Effector memory CD4-positive, alpha-beta T cell (primary cell): ENCODE data around the gene CAMP.
A peak's percentile ranks its signal among the peaks of the same experiment; 100 is the strongest.
"Not testable (repeated sequence)": the region's sequence is repeated elsewhere in the genome, so short reads cannot be mapped to it uniquely, and the experiment has no call there.

Source experiments
- DNase-seq, 3 donors: peaks; one replicate each; pipeline ENCODE4 v3.0.0-alpha.2; 2020
- H3K27ac ChIP-seq: 2 replicates; pipeline ENCODE4 v1.7.0; 2013; ENCODE audit warnings: mild to moderate bottlenecking, low read length, moderate library complexity; ENCODE audit not compliant: insufficient read depth, poor library complexity, severe bottlenecking
- H3K27me3 ChIP-seq: replicated peaks from 2 replicates; pipeline ENCODE4 v1.7.0; 2013; ENCODE audit warnings: mild to moderate bottlenecking, low read length; ENCODE audit not compliant: insufficient read depth, control insufficient read depth, poor library complexity, severe bottlenecking
- H3K36me3 ChIP-seq: 2 replicates; pipeline ENCODE4 v1.7.0; 2013; ENCODE audit warnings: mild to moderate bottlenecking, low read length, moderate library complexity; ENCODE audit not compliant: control insufficient read depth, insufficient read depth
- H3K4me1 ChIP-seq: 2 replicates; pipeline ENCODE4 v1.7.0; 2013; ENCODE audit warnings: low read length, mild to moderate bottlenecking; ENCODE audit not compliant: control insufficient read depth, insufficient read depth, poor library complexity, severe bottlenecking
- H3K4me3 ChIP-seq: 2 replicates; pipeline ENCODE4 v1.7.0; 2013; ENCODE audit warnings: low read length, low read depth, mild to moderate bottlenecking; ENCODE audit not compliant: insufficient read depth, poor library complexity, severe bottlenecking
- H3K9me3 ChIP-seq: 2 replicates; pipeline ENCODE4 v1.7.0; 2013; ENCODE audit warnings: mild to moderate bottlenecking, low read length, moderate library complexity; ENCODE audit not compliant: control insufficient read depth

Gene CAMP

DNA sequence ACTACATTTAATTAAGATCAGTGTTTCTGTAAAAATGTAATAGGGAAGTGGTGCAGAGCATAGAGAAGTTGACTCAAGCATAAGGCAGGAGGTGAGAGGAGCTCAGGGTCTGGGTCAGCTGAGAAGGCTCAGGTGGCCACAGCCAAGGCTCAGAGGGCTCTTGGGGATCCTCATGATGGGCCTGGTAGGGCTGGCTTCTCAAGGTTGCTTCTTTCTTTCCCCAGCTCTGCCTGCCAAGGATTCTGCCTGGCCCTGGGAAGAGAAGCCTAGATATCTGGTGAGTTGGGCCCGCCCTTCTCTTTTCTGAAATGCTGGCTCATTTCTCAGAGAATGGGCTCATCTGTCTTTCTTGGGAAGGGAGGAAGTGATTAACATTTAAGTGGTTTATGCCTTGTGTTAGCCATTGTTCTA is 24.1 kb downstream of the CAMP start:
- Histone ChIP-seq H3K4me3 (no peak overlapping the region), H3K9me3 (no peaks in the 10 kb centered on the region), H3K27ac (no peak overlapping the region), H3K27me3 (no peaks in the 10 kb centered on the region), H3K36me3 (peaks cover 19% of the 10 kb centered on the region), H3K4me1 (no peaks in the 10 kb centered on the region)
- DNase-seq = no peak

DNA sequence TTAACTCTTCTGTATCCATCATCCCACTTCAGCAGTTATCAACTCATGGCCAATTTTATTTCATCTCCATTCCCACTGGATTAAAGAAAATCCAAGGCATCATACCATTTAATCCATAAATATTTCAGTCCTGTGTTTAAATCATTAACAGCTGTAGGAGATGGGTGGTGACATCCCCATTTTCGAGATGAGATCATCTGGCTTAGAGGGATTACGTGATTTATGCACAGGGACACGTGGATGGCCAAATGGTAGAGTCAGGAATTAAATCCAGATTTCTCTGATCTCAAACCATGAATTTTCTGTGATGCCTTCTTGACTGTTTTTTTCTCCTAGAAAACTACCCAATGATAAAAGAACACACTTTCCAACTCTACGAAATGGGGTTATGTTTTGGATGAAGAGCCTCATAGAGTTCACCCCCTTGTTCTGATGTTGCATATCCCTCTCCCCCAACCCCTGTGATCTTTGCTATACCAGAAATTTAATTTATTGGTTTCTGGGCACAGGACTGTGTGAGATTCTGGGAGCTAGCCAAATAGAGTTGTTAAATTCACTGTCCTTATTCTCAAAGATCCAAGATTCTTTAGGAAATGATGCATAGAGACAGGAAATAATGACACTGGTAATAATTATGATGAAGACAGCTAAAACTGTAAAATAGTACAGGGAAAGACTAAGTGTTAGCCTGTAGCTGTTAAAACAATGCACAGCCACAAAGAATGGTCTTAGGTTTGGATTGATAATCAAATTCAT is 25.0 kb downstream of the CAMP start:
- Histone ChIP-seq H3K36me3 (peaks cover 19% of the 10 kb centered on the region), H3K27ac (no peak overlapping the region), H3K27me3 (no peaks in the 10 kb centered on the region), H3K9me3 (no peaks in the 10 kb centered on the region), H3K4me3 (no peak overlapping the region), H3K4me1 (no peaks in the 10 kb centered on the region)
- no peak for DNase-seq

DNA sequence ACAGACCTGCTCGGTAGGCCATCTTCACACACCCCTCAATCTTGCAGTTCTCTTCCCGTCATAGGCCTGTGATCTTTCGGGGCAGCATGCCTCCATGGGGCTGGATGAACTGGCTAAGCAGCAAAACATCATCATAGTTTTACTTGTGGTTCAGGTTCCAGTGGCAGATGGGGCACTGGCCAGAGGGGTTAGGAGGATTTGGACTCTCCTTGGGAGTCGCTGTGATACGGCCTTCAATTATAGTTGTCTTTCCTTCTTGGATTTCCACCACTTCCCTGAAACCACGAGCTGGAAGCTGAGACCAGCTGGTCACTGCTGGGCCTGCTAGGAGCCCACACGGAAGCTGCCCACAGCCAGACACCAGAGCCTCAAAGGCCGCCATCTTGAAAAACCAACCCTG is 33.3 kb downstream of the CAMP start:
- DNase-seq = no peak
- no peaks in the 10 kb centered on the region for H3K4me1 ChIP-seq
- H3K9me3 ChIP-seq = no peaks in the 10 kb centered on the region
- no peaks in the 10 kb centered on the region for H3K27me3 ChIP-seq
- no peak overlapping the region for H3K27ac ChIP-seq
- peaks cover 12% of the 10 kb centered on the region for H3K36me3 ChIP-seq
- H3K4me3 ChIP-seq = no peak overlapping the region

DNA sequence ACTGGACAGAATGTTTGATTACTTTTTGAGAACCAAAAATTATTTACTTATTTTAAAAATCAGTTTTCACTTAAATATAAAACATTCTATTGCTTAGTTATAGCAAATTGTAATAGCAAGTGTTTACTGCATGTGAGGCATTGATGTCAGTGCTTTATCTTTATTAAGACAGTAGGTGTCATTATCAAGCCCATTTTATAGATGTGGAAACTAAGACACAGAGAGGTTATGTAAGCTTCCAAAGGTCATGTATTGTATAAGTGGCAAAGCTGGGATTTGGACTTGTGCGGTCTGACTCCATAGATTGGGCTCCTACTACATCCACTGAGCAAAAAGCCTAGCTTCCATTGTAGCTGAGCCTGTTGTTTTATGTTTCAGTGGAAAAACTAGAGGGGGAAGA is 35.2 kb downstream of the CAMP start:
- Histone ChIP-seq H3K4me3 (no peak overlapping the region), H3K27me3 (no peaks in the 10 kb centered on the region), H3K27ac (no peak overlapping the region), H3K9me3 (no peaks in the 10 kb centered on the region), H3K4me1 (no peaks in the 10 kb centered on the region), H3K36me3 (peaks cover 12% of the 10 kb centered on the region)
- DNase-seq = no peak

DNA sequence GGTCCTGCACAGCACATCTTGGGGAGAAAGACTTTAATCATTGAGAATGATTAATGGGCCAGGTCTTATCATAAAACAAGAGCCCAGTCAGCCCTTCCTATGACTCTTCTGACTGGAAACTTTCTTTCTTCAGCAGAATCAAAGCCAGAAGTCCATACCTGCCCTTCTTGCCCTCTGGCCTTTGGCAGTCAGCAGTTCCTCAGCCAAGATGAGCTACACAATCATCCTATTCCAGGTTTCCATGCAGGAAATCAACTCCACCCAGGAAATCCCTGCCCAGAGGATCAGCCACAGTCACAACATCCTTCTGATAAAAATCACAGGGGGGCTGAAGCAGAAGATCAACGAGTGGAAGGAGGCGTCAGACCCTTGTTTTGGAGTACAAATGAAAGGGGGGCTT is 44.5 kb downstream of the CAMP start:
- peaks cover 18% of the 10 kb centered on the region for H3K4me1 ChIP-seq
- peaks cover 6% of the 10 kb centered on the region for H3K36me3 ChIP-seq
- H3K4me3 ChIP-seq = no peak overlapping the region
- H3K9me3 ChIP-seq = no peaks in the 10 kb centered on the region
- H3K27me3 ChIP-seq = no peaks in the 10 kb centered on the region
- peak overlapping the region; percentile 51 for H3K27ac ChIP-seq
- DNase-seq = no peak

DNA sequence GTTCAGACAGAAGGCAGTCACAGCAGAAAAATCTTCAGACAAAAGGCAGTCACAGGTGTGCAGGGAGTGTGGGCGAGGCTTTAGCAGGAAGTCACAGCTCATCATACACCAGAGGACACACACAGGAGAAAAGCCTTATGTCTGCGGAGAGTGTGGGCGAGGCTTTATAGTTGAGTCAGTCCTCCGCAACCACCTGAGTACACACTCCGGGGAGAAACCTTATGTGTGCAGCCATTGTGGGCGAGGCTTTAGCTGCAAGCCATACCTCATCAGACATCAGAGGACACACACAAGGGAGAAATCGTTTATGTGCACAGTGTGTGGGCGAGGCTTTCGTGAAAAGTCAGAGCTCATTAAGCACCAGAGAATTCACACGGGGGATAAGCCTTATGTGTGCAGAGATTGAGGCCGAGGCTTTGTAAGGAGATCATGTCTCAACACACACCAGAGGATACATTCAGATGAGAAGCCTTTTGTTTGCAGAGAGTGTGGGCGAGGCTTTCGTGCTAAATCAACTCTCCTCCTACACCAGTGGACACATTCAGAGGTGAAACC is 45.2 kb downstream of the CAMP start:
- H3K4me3 ChIP-seq = peak overlapping the region; percentile 35

DNA sequence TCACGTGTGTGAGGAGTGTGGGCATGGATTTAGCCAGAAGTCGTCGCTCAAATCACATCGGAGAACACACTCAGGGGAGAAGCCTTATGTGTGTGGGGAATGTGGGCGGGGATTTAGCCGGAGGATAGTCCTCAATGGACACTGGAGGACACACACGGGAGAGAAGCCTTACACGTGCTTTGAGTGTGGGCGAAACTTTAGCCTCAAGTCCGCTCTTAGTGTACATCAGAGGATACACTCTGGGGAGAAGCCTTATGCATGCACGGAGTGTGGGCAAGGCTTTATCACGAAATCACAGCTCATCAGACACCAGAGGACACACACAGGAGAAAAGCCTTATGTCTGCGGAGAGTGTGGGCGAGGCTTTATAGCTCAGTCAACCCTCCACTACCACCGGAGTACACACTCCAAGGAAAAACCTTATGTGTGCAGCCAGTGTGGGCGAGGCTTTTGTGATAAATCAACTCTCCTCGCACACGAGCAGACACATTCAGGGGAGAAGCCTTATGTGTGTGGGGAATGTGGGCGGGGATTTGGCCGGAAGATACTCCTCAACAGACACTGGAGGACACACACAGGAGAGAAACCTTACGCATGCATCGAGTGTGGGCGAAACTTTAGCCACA is 45.8 kb downstream of the CAMP start:
- Histone ChIP-seq H3K36me3 (peaks cover 6% of the 10 kb centered on the region), H3K4me1 (peaks cover 18% of the 10 kb centered on the region), H3K4me3 (peak overlapping the region; percentile 35), H3K27me3 (no peaks in the 10 kb centered on the region), H3K9me3 (no peaks in the 10 kb centered on the region), H3K27ac (peak overlapping the region; percentile 62)
- DNase-seq = peak in 1 of 3 donors; percentile 11

More for the DNA sequence above, 45.2 kb downstream of the CAMP start:
- peak overlapping the region; percentile 62 for H3K27ac ChIP-seq
- no peaks in the 10 kb centered on the region for H3K27me3 ChIP-seq
- H3K4me1 ChIP-seq = peaks cover 18% of the 10 kb centered on the region
- DNase-seq = peak; percentile 48 to 72 (median 54)
- no peaks in the 10 kb centered on the region for H3K9me3 ChIP-seq
- H3K36me3 ChIP-seq = peaks cover 6% of the 10 kb centered on the region

DNA sequence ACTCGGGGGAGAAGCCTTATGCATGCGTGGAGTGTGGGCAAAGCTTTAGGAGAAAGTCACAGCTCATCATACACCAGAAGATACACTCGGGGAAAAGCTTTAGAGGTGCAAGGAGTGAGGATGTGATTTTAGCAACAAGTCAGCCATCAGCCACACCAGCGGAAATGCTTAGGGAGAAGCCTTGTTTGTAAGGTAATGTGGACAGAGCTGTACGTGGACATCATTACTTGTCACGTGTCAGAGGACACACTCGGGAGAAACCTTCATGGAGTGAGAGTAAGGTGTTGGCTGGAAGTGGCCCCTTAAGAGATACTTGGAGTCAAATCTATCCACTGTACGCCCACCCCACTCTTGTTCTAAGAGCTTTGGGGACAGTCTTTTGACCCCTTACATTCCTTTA is 46.3 kb downstream of the CAMP start:
- H3K27me3 ChIP-seq = no peaks in the 10 kb centered on the region
- peaks cover 6% of the 10 kb centered on the region for H3K36me3 ChIP-seq
- peak overlapping the region; percentile 62 for H3K27ac ChIP-seq
- H3K4me3 ChIP-seq = peak overlapping the region; percentile 35
- no peaks in the 10 kb centered on the region for H3K9me3 ChIP-seq
- H3K4me1 ChIP-seq = peaks cover 18% of the 10 kb centered on the region
- no peak for DNase-seq

DNA sequence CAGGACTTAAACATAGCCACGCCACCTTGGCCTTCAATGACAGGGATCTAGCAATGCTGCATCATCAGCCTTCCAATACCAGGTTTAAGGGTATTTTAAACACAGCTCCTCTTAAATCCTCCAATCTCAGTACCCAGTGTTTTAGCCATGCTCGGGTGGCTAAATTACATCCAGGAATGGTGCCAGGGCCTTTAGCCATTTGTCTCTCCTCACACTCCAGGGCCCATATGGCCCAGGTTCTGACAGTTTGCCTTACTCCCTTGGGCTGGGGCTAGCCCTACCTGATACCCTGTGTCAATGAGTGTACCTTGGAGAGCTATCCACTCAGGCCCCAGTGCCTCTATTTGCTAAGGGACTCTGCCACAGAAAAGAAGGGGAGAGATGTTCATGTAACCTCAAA is 47.0 kb downstream of the CAMP start:
- H3K36me3 ChIP-seq = peaks cover 6% of the 10 kb centered on the region
- H3K27me3 ChIP-seq = no peaks in the 10 kb centered on the region
- no peak overlapping the region for H3K4me3 ChIP-seq
- DNase-seq = no peak
- H3K9me3 ChIP-seq = no peaks in the 10 kb centered on the region
- H3K4me1 ChIP-seq = peaks cover 18% of the 10 kb centered on the region
- no peak overlapping the region for H3K27ac ChIP-seq

DNA sequence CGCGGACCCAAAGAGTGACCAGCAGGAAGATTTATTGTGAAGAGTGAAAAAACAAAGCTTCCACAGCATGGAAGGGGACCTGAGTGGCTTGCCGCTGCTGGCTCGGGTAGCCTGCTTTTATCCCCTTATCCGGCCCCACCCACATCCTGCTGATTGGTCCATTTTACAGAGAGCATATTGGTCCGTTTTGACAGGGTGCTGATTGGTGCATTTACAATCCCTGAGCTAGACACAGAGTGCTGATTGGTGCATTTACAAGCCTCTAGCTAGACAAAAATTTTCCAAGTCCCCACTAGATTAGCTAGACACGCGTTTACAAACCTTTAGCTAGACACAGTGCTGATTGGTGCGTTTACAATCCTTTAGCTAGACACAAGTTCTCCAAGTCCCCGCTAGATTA is 47.9 kb downstream of the CAMP start:
- not testable (repeated sequence) for H3K36me3 ChIP-seq, H3K27ac ChIP-seq, DNase-seq, H3K27me3 ChIP-seq, H3K9me3 ChIP-seq, H3K4me3 ChIP-seq
- peaks cover 18% of the 10 kb centered on the region for H3K4me1 ChIP-seq
